H1 (cell line): ENCODE results near the gene TEX44. TPM values are rescaled to one million over a fixed set of nuclear protein-coding genes. Genes with fewer than 3 reads are reported as not detected.

Experiments used
- ASH2L ChIP-seq: fragments of 200-600, 300-600 bp; sonication (generic); IDR thresholded peaks from one replicate; pipeline ENCODE4 v1.7.1; 2017; ENCODE audit warnings: low read length
- CBX5 ChIP-seq: fragments of 300-800, 300-1000 bp; sonication (generic); IDR thresholded peaks from 2 replicates; pipeline ENCODE4 v1.7.1; 2016; ENCODE audit warnings: antibody characterized with exemption, low read length, low read depth
- GABPA ChIP-seq: IDR thresholded peaks from 2 replicates; pipeline ENCODE4 v1.6.1; 2011; ENCODE audit warnings: mild to moderate bottlenecking, low read length, moderate library complexity, borderline replicate concordance; ENCODE audit not compliant: insufficient read depth
- RAD21 ChIP-seq, 2 experiments: IDR thresholded peaks in 1 of 2; conservative IDR thresholded peaks in 1 of 2; 2 replicates each; pipeline ENCODE4 v1.6.1; 2011; ENCODE audit warnings: low read depth in 2 of 2, low read length in 2 of 2, improper control_type of control experiment in 1 of 2, inconsistent platforms in 1 of 2, mild to moderate bottlenecking in 1 of 2, moderate library complexity in 1 of 2
- SAP30 ChIP-seq: fragments of 300-600 bp; sonication (generic); IDR thresholded peaks from 2 replicates; pipeline ENCODE4 v1.7.1; 2012; ENCODE audit warnings: low read length, moderate library complexity, mild to moderate bottlenecking, inconsistent platforms; ENCODE audit not compliant: insufficient read depth, insufficient replicate concordance
- polyA plus RNA-seq, 7 experiments: library from polyadenylated mRNA; depleted of rRNA in 3 of 7; stranded (reverse) in 5 of 7; unstranded in 2 of 7; fragments of >200 nt in 5 of 7; fragments of 200-250 nt in 2 of 7; gene quantifications; 1 replicate in 5 of 7; 2 replicates in 1 of 7; 4 replicates in 1 of 7; pipeline versions ENCODE4 v1.2.1 to v1.2.3, GENCODE V29; 2011 to 2013; ENCODE audit warnings: missing spikeins in 2 of 7, mixed read lengths in 2 of 7
- total RNA-seq: library from RNA; stranded (reverse); fragmentation: NEBNext Ultra II Directional; extraction: Animal tissue kit (Norgen Biotek cat#: 25700); gene quantifications from 2 replicates; pipeline ENCODE4 v1.2.1, GENCODE V29; 2021
- TF ChIP-seq, protein P1 (sequence below): IDR thresholded peaks from 2 replicates; pipeline ENCODE4 v1.6.1; 2011; ENCODE audit warnings: low read depth, mild to moderate bottlenecking, low read length; ENCODE audit not compliant: insufficient read depth

Gene TEX44
- total and polyA plus RNA-seq, 2 of the 8 experiments (the other 6 are each of a cell fraction or from before 2014, with no cell fraction given) = not detected

DNA sequence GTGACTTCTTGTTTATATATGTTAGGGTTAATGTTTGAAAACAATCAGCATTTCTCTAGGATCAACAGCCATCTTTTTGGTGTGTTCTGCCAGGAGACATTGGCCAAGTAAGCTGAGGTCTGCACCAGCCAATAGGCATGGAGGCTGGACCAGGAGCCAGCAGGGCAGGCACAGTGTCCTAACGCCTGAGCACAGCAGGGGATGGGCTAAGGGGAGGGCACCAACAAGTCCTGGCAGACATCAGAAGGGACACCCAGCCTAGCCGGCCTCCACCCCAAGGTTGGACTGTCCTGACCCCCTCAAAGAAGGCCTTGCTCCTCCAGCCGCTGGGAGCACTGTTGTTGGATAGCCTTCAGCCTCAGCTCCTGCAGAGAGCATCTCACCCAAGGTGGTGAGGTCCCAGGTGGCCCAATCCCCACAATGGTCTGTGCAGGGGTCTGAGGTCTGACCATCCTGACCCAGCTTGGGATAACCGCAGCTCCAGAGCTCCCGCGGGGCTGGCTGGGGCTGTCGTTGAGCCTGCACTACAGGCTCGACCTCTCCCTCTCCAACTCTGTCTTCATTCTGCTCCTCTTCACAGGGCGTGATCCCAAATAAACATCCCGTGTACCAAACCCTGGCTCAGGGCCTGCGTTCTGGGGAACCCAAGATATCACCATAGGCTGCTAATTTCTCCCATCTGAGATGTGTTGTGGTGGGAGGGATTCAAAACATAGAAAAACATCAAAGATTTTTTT, 8.1 kb downstream of the TEX44 start (continued):
- TF ChIP-seq CBX5 (no peak), SAP30 (no peak), ASH2L (no peak), GABPA (no peak), RAD21 (IDR thresholded peaks at IDR 0.05 in 1 of 2, conservative IDR thresholded peaks at IDR 0.05 in 1 of 2; ENCODE audit: low read depth in 2 of 2, low read length in 2 of 2) (no peak)
- TF ChIP-seq, protein P1, sequence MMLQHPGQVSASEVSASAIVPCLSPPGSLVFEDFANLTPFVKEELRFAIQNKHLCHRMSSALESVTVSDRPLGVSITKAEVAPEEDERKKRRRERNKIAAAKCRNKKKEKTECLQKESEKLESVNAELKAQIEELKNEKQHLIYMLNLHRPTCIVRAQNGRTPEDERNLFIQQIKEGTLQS = no peak
- TF ChIP-seq, all 59 proteins: peak for 0
